ENCODE results near the gene TASP1.
"Not testable (repeated sequence)": the region's sequence is repeated elsewhere in the genome, so short reads cannot be mapped to it uniquely, and the experiment has no call there.

The TASP1 gene

GRCh38 chr20:13486694-13487093 is 152.0 kb downstream of the TASP1 start:
- DNase-seq, result no peak

GRCh38 chr20:13485576-13485975 is 153.2 kb downstream of the TASP1 start:
- no peak for DNase-seq

DNA sequence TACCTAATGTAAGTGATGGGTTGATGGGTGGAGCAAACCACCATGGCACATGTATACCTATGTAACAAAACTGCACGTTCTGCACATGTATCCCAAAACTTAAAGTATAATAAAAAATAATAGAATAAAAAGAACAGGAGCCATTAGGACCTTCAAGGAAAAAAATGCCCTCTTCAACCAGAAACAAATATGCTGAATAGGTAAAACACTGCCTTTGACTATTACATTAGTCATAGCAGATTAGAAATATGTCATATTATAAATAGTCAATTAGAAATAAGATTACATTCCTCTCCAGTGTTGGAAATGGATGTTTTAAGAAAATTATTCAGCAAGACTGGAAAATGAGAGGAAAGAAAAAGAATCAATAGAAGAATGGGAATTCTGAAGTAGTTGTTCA is 153.7 kb downstream of the TASP1 start:
- DNase-seq, result not testable (repeated sequence)

- DNase-seq, result not testable (repeated sequence)
Observed at GRCh38 chr20:13483472-13483871, 155.3 kb downstream of the TASP1 start.

GRCh38 chr20:13478366-13478765 is 160.4 kb downstream of the TASP1 start:
- no peak for DNase-seq

DNA sequence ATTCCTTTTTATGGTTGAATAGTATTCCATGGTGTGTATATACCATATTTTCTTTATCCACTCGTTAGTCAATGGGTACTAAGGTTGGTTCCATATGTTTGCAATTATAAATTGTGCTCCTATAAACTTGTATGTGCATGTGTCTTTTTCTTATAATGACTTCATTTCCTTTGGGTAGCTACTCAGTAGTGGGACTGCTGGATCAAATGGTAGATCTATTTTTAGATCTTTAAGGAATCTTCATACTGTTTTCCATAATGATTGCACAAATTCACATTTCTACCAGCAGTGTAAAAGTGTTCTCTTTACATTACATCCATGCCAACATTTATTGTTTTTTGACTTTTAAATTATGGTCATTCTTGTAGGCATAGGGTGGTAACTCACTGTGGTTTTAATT is 164.3 kb downstream of the TASP1 start:
- no peak for DNase-seq

DNA sequence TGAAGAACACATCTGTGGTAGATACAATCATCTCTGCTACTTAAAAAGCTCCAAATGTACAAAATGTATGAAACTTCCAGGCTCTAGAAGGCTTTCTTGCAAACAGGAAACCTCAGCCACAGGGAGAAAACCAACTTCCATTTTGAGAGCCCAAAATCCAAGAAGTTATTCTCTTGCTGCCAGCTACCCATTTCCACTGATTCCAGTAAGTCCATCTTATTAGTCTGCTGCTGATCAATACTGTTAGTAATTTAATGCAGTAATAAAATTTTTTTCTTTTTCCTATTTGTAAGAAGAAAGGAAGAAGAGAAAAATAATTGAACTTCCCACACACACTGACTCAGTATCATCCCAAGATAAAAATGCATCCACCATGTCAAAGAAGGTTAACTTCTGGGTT is 169.5 kb downstream of the TASP1 start:
- no peak for DNase-seq

GRCh38 chr20:13468166-13468565 is 170.6 kb downstream of the TASP1 start:
- DNase-seq, result no peak

- peak; percentile 64 for DNase-seq
Observed at GRCh38 chr20:13464702-13465101, 174.0 kb downstream of the TASP1 start.

DNA sequence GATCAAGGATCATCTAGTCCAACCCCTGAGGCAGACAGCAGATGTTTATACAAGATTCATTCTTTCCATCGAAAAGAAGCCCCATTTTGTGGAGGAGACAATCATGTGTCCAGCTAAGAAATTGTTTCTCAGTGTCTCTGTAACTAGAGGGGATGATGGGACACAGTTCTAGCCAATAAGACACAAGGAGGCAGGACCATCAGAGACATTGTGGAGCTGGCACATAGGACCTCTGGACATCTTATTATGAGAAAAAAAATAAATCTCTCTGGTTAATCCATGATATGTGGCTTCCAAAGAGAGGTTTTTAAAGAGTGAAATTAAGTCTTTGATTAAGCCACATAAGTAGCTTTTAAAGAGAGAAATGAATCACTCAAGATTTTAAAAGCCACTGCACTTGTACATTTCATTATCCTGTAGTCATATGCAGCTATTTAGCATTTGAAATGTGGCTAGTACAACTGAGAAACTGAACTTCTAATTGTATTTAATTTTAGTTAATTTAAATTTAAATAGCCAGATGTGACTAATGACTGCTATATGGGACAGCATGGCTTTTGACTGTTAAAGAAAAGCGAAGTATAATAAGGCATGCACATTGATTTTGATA is 176.8 kb downstream of the TASP1 start:
- DNase-seq, result no peak

GRCh38 chr20:13458860-13459451 is 179.8 kb downstream of the TASP1 start:
- DNase-seq, result no peak

DNA sequence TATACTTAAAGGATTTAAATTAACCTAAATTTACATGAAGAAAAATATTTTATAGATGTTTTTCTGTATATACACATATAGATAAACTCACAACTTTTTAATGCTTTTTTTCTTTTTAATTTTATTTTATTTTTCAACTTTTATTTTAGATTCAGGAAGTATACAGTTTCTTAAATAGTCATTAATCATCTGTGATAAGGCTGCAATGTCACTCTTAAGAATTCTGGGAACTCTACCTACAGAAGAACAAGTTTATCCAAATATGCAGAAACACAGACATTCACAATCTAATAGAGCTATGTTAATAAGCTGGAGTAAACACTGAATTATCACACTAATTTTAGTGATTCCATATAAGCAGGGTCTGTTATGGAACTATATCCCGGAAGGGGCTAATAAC is 181.2 kb downstream of the TASP1 start:
- no peak for DNase-seq

GRCh38 chr20:13455713-13456112 is 183.0 kb downstream of the TASP1 start:
- no peak for DNase-seq

GRCh38 chr20:13453367-13453766 is 185.4 kb downstream of the TASP1 start:
- no peak for DNase-seq

DNA sequence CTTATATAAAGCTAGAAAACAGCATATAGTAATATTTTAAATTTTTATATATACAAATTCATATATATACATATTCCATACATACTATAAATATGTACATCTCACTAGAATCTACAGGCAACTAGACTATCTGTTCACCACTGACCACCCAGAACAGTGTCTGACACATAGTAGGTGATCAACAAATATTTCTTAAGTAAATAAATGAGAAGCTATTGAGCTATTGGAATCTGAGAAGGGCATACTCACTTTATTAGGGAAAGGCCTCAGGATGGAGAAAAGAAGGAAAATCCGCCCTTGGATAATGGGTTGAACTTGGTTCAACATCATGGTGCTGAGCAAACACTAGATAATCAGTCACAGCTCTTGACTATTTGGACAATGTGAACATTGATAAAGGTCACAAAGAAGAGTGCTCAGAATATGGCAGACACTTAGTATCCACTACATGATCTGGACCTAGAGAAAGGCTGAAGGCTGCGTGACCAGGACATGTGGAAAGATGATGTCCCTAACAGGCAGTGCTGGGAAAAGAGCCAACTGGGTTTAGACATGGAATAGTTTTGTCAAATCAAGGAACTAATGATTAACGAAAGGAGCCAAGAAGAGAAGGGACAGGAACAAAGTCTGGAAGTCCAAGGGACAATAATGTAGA is 186.1 kb downstream of the TASP1 start:
- no peak for DNase-seq

DNA sequence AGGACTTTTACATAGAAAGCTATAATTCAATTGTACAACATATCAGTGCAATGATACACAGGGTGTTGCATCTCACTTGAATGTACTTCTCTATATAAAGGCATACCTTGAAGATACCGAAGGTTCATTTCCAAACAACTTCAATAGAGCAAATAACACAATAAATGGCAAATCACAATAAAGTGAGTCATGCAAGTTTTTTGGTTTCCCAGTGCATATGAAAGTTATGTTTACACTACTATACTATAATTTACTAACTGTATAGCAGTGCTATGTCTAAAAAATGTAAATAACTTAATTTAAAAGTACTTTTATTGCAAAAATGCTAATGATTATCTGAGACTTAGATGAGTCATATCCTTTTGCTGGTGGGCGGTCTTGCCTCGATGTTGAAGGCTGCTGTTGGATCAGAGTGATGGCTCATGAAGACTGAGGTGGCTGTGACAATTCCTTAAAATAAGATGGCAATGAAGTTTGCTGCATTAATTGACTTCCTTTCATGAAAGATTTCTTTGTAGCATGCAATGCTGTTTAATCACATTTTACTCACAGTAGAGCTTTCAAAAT is 188.8 kb downstream of the TASP1 start:
- no peak for DNase-seq

- DNase-seq, result no peak
Observed at GRCh38 chr20:13447385-13448180, 191.1 kb downstream of the TASP1 start.

GRCh38 chr20:13443690-13444089 is 195.0 kb downstream of the TASP1 start:
- DNase-seq, result no peak

DNA sequence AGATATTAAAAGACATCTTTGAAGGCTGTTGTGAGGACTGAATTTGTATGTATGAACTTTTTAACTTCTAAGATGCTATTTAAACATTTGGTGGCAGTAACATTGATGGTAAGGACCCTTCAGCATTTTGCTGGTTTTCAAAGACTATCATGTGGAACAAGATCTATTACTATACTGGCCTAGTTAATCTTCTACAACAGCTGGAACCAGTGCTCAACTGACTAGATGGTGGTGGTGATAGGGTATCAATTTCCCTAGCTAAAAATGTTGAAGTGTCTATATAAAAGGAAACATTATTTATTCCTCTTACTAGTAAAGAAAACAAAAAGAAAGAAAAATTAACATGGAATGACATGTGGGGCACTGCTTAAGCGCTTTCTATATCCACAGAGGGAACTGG is 195.7 kb downstream of the TASP1 start:
- no peak for DNase-seq

- DNase-seq, result peak; percentile 63
Observed at GRCh38 chr20:13441388-13441787, 197.3 kb downstream of the TASP1 start.

GRCh38 chr20:13436530-13436929 is 202.2 kb downstream of the TASP1 start:
- DNase-seq, result no peak

DNA sequence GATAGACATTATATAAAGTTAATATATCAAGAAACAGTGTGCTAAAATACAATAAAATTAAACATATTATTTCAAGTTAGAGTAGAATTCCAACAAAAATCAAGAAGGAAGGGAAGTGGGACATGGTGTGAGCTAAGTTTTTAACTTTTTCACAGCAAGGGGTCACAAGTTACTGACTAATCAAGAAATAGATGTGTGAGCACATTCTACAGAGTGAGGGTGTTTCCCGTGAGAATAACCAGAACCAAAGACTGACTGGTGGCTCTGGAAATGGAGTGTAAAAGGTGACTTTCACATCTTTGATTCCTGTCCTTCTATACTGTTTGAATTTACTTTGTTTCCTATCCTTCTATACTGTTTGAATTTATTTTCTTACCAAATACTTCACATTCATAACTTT is 206.6 kb downstream of the TASP1 start:
- no peak for DNase-seq

- DNase-seq, result no peak
Observed at GRCh38 chr20:13430346-13431002, 208.3 kb downstream of the TASP1 start.
